ENCODE results near the gene SNAPC4. TPM values are rescaled to one million over a fixed set of nuclear protein-coding genes. Genes with fewer than 3 reads are reported as not detected.
A peak's percentile ranks its signal among the peaks of the same experiment; 100 is the strongest.

Gene SNAPC4
- total RNA-seq, 1 donor from 2014 or later: 13.5 TPM

DNA sequence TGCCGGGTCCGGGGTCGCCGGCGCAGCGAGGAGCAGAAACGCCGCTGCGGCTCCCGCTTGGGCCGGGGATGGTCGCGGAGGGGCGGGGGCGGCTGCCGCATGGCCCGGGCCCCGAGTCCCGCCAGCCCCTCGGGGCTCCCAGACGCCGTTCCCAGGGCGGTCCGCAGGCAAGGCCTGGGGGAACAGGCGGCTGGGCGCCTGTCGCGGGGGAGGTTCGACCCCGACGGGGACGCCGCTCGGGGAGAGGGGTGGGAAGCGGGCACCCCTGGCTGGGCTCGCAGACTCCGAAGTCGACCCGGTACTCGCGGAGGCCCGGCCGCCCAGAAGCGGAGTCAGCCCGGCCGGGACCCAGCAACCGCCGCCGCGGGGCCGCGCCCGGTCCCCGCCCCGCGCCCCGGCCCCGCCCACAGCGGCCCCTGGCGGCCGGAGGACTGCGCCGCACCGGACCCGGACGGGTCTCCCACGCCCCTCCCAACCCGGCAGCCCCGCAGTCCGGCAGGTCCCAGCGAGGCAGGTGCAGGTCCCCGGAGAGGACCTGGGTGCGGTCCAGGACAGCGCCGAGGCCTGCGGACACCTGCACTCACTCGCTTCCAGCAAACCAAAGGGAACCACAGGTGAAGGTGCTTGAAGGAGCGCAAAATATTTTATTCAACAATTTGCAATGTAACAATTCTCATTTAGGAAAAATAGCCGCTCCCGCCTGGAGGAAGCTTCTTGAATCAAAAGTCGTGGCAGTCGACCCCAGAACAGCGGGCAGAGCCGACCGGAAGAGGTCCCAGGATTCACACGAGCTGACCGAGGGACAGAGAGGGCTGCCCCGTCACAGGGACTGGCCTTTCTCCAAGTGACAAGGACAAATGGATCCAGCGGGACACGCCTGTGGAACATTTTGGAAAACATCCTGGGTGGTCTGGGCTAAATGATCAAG, 39.8 kb upstream of the SNAPC4 start, which contains the start of gene INPP5E:
INPP5E (minus strand) TSS at position 365 of the 928 bp plus-strand sequence. CDS start 426 bp downstream, outside the sequence.
- peak; percentile 57 for TF ChIP-seq CTCF (IDR thresholded peaks at IDR 0.05; ENCODE audit: unreplicated experiment)

GRCh38 chr9:136438548-136439480, 38.8 kb upstream of the SNAPC4 start:
- Mint-ChIP-seq H3K4me1 (ENCODE audit: unreplicated experiment) (peaks cover 16% of the 10 kb centered on the region), H3K36me3 (ENCODE audit: low read depth, unreplicated experiment) (peaks cover 25% of the 10 kb centered on the region), H3K27me3 (ENCODE audit: unreplicated experiment) (peaks cover 18% of the 10 kb centered on the region), H3K4me3 (ENCODE audit: unreplicated experiment) (peak overlapping the region; percentile 94), H3K27ac (ENCODE audit: unreplicated experiment) (no peak overlapping the region), H3K9me3 (ENCODE audit: unreplicated experiment) (no peaks in the 10 kb centered on the region)
- DNase-seq (ENCODE audit: low spot score): peak; percentile 44
- TF ChIP-seq CTCF (IDR thresholded peaks at IDR 0.05; ENCODE audit: unreplicated experiment): no peak

More for the DNA sequence above, 39.8 kb upstream of the SNAPC4 start, which contains the start of gene INPP5E:
- Mint-ChIP-seq H3K9me3 (ENCODE audit: unreplicated experiment) (no peaks in the 10 kb centered on the region), H3K36me3 (ENCODE audit: low read depth, unreplicated experiment) (peaks cover 31% of the 10 kb centered on the region), H3K27me3 (ENCODE audit: unreplicated experiment) (peaks cover 21% of the 10 kb centered on the region), H3K4me1 (ENCODE audit: unreplicated experiment) (peaks cover 16% of the 10 kb centered on the region), H3K4me3 (ENCODE audit: unreplicated experiment) (peak within 1 kb of the TSS; percentile 94), H3K27ac (ENCODE audit: unreplicated experiment) (peak within 1 kb of the TSS; percentile 61)
- peak; percentile 93 for DNase-seq (ENCODE audit: low spot score)

DNA sequence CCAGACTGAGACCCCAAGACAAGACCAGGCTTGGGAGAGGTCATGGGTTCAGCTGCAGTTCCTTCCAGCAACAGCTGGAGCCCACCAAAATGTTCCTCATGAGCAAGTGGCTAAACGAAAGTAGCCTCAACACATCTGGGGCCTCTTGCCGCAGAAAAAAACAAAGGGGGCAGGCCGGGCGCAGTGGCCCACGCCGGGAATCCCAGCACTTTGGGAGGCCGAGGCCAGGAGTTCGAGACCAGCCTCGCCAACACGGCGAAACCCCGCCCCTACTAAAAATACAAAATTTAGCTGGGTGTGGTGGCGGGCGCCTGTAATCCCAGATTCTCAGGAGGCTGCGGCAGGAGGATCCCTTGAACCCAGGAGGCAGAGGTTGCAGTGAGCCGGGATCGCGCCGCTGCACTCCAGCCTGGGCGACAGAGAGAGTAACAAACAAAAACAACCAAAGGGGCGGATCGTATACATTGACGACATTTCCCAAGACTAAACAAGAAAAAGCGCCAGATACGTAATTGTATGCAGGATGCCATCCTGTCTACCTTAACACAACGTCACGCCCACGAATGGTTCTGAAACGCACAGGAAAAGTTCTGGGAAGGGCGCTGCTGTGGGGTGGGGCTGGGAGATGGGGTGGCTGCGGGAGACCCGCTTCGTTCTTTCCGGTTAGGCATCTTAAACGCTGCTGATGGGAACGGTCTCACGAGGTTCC, 38.0 kb upstream of the SNAPC4 start:
- DNase-seq (ENCODE audit: low spot score): no peak

GRCh38 chr9:136437430-136437829, 37.5 kb upstream of the SNAPC4 start:
- DNase-seq (ENCODE audit: low spot score): no peak
- H3K9me3 Mint-ChIP-seq (ENCODE audit: unreplicated experiment): no peaks in the 10 kb centered on the region
- peaks cover 13% of the 10 kb centered on the region for H3K27me3 Mint-ChIP-seq (ENCODE audit: unreplicated experiment)
- H3K27ac Mint-ChIP-seq (ENCODE audit: unreplicated experiment): no peak overlapping the region
- H3K4me3 Mint-ChIP-seq (ENCODE audit: unreplicated experiment): peak overlapping the region; percentile 94
- H3K36me3 Mint-ChIP-seq (ENCODE audit: low read depth, unreplicated experiment): peaks cover 14% of the 10 kb centered on the region
- TF ChIP-seq CTCF (IDR thresholded peaks at IDR 0.05; ENCODE audit: unreplicated experiment): no peak
- peaks cover 16% of the 10 kb centered on the region for H3K4me1 Mint-ChIP-seq (ENCODE audit: unreplicated experiment)

More for the DNA sequence above, 38.0 kb upstream of the SNAPC4 start:
- peaks cover 19% of the 10 kb centered on the region for H3K36me3 Mint-ChIP-seq (ENCODE audit: low read depth, unreplicated experiment)
- H3K27me3 Mint-ChIP-seq (ENCODE audit: unreplicated experiment): peaks cover 17% of the 10 kb centered on the region
- H3K27ac Mint-ChIP-seq (ENCODE audit: unreplicated experiment): peak overlapping the region; percentile 70
- TF ChIP-seq CTCF (IDR thresholded peaks at IDR 0.05; ENCODE audit: unreplicated experiment): no peak
- H3K4me1 Mint-ChIP-seq (ENCODE audit: unreplicated experiment): peaks cover 16% of the 10 kb centered on the region
- H3K4me3 Mint-ChIP-seq (ENCODE audit: unreplicated experiment): peak overlapping the region; percentile 94
- no peaks in the 10 kb centered on the region for H3K9me3 Mint-ChIP-seq (ENCODE audit: unreplicated experiment)

Measured in endothelial cell (in vitro differentiated cells).